ENCODE data around the gene GALNS.

GRCh38 chr16:88805340-88805715, 51.4 kb downstream of the GALNS start:
- no peak for TF ChIP-seq EZH2 (IDR thresholded peaks at IDR 0.05; ENCODE audit: borderline replicate concordance, low read length)
- TF ChIP-seq, protein P1, sequence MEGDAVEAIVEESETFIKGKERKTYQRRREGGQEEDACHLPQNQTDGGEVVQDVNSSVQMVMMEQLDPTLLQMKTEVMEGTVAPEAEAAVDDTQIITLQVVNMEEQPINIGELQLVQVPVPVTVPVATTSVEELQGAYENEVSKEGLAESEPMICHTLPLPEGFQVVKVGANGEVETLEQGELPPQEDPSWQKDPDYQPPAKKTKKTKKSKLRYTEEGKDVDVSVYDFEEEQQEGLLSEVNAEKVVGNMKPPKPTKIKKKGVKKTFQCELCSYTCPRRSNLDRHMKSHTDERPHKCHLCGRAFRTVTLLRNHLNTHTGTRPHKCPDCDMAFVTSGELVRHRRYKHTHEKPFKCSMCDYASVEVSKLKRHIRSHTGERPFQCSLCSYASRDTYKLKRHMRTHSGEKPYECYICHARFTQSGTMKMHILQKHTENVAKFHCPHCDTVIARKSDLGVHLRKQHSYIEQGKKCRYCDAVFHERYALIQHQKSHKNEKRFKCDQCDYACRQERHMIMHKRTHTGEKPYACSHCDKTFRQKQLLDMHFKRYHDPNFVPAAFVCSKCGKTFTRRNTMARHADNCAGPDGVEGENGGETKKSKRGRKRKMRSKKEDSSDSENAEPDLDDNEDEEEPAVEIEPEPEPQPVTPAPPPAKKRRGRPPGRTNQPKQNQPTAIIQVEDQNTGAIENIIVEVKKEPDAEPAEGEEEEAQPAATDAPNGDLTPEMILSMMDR (IDR thresholded peaks at IDR 0.05; ENCODE audit: low read length): no peak

Data from OCI-LY1 (cell line).